B cell (primary cell): ENCODE data around the gene NT5DC3.

Experiments used
- EZH2 ChIP-seq: IDR thresholded peaks from 2 replicates; pipeline ENCODE4 v1.6.1; 2012; ENCODE audit warnings: borderline replicate concordance, low read depth, mild to moderate bottlenecking, moderate library complexity, low read length; ENCODE audit not compliant: insufficient read depth, poor library complexity, severe bottlenecking
- TF ChIP-seq, protein P1 (sequence below): fragments of 200-600 bp; IDR thresholded peaks from one replicate; pipeline ENCODE4 v1.8.0; 2022; ENCODE audit warnings: antibody characterized with exemption, mild to moderate bottlenecking

DNA sequence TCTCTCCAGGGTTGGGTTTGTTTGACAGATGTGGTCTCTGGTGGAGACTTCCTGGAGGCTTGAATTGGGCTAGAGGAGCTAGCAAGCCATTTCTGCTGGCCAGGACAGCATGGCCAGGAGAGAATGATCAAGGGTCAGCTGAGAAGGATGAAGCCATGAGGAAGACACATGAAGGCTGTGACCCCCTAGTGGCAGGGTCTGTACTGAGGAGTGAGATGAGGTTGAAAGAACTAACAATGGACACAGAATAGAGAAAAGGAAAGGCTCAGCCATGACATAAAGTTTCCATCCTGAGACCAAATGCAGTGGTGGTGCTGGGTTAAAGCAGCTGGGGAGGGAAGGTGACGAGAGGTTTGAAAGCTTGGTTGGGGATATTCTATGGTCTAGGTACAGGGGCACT is 89.9 kb downstream of the NT5DC3 start:
- TF ChIP-seq, protein P1, sequence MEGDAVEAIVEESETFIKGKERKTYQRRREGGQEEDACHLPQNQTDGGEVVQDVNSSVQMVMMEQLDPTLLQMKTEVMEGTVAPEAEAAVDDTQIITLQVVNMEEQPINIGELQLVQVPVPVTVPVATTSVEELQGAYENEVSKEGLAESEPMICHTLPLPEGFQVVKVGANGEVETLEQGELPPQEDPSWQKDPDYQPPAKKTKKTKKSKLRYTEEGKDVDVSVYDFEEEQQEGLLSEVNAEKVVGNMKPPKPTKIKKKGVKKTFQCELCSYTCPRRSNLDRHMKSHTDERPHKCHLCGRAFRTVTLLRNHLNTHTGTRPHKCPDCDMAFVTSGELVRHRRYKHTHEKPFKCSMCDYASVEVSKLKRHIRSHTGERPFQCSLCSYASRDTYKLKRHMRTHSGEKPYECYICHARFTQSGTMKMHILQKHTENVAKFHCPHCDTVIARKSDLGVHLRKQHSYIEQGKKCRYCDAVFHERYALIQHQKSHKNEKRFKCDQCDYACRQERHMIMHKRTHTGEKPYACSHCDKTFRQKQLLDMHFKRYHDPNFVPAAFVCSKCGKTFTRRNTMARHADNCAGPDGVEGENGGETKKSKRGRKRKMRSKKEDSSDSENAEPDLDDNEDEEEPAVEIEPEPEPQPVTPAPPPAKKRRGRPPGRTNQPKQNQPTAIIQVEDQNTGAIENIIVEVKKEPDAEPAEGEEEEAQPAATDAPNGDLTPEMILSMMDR: no peak
- no peak for TF ChIP-seq EZH2
